Activated CD8-positive, alpha-beta memory T cell treated with anti-CD3 and anti-CD28 coated beads, Interleukin-2, amount 50 U/mL, for 4 hours (primary cell): ENCODE measurements around the gene BRCA2.
A peak's percentile ranks its signal among the peaks of the same experiment; 100 is the strongest.

Source experiments
- DNase-seq: peaks from one replicate; pipeline ENCODE4 v3.0.0-alpha.2; 2020

The BRCA2 gene, protein sequence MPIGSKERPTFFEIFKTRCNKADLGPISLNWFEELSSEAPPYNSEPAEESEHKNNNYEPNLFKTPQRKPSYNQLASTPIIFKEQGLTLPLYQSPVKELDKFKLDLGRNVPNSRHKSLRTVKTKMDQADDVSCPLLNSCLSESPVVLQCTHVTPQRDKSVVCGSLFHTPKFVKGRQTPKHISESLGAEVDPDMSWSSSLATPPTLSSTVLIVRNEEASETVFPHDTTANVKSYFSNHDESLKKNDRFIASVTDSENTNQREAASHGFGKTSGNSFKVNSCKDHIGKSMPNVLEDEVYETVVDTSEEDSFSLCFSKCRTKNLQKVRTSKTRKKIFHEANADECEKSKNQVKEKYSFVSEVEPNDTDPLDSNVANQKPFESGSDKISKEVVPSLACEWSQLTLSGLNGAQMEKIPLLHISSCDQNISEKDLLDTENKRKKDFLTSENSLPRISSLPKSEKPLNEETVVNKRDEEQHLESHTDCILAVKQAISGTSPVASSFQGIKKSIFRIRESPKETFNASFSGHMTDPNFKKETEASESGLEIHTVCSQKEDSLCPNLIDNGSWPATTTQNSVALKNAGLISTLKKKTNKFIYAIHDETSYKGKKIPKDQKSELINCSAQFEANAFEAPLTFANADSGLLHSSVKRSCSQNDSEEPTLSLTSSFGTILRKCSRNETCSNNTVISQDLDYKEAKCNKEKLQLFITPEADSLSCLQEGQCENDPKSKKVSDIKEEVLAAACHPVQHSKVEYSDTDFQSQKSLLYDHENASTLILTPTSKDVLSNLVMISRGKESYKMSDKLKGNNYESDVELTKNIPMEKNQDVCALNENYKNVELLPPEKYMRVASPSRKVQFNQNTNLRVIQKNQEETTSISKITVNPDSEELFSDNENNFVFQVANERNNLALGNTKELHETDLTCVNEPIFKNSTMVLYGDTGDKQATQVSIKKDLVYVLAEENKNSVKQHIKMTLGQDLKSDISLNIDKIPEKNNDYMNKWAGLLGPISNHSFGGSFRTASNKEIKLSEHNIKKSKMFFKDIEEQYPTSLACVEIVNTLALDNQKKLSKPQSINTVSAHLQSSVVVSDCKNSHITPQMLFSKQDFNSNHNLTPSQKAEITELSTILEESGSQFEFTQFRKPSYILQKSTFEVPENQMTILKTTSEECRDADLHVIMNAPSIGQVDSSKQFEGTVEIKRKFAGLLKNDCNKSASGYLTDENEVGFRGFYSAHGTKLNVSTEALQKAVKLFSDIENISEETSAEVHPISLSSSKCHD (N-terminal part only)

DNA sequence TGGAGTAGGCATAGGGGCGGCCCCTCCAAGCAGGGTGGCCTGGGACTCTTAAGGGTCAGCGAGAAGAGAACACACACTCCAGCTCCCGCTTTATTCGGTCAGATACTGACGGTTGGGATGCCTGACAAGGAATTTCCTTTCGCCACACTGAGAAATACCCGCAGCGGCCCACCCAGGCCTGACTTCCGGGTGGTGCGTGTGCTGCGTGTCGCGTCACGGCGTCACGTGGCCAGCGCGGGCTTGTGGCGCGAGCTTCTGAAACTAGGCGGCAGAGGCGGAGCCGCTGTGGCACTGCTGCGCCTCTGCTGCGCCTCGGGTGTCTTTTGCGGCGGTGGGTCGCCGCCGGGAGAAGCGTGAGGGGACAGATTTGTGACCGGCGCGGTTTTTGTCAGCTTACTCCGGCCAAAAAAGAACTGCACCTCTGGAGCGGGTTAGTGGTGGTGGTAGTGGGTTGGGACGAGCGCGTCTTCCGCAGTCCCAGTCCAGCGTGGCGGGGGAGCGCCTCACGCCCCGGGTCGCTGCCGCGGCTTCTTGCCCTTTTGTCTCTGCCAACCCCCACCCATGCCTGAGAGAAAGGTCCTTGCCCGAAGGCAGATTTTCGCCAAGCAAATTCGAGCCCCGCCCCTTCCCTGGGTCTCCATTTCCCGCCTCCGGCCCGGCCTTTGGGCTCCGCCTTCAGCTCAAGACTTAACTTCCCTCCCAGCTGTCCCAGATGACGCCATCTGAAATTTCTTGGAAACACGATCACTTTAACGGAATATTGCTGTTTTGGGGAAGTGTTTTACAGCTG lies at the start of gene BRCA2, which contains the start of gene ZAR1L:
BRCA2 (plus strand) TSS at position 271 of the 790 bp plus-strand sequence. CDS start 953 bp downstream, outside the sequence.
ZAR1L (minus strand) TSS at position 126 of the 790 bp plus-strand sequence. CDS start 3,438 bp downstream, outside the sequence.
- DNase-seq: peak; percentile 85

DNA sequence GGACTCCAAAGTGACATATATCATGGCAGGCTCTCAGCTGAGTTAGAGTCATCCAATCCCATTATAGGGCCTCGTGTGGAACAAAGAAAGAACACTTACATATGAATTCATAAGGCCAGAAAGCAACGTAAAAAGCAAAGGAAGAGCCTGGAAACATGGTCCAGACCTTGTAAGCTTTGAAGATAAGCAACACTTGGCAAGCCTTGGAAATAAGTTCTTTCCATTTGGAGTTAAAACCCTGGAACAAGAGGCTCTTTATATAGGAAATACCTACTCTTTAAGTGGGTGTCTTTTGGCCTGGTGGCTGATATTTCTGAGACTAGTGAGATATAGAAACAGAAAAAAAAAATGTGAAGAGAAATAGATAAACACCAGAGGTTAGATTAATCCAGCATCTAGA lies 49.6 kb upstream of the BRCA2 start:
- DNase-seq: no peak

DNA sequence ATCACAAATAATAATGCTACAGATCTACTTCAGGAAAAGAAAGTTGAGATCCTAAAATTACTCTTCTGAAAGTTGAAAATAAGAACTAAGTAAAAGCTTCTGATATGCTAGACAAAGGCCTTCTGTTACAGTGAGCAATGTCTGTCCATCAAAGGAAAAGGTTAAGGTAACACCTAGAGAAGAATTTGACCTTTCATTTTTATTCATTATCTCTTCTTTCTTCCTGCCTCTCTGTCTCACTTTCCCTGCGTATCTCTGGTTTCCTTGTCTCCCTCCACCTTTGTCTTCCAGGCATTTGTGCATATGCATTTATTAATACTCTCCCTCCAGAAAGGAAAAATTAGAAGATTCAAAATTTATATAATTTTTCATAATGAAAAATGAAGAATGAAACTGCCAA lies 49.2 kb upstream of the BRCA2 start:
- DNase-seq: no peak

DNA sequence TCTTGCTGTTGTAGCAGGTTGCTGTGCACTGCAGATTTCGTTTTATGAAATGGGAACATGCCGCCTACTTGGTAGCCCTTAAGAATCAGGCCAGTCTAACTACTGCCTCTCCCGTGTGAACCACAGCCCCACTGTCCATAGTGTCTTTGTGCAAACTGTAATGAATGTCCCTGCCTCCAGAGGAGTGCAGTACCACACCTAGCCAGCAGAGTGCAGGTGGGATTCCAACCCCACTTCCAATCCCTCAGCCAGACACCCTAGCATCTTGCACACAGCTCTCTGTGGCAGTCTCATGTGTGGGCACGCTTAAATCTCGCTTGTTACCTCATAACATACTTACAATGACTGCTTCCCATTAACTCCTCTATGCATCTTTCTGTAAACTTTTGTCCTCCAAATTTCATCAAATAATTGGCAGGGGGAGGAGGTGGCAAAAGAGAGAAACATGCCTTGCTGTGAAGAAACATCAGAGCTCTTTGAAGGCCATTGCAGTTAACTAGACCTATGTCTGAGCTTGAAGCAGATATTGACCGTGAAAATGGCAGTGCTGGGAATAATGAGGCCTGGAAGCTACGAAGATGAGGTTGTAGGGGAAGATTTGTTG lies 47.4 kb upstream of the BRCA2 start:
- peak; percentile 52 for DNase-seq

DNA sequence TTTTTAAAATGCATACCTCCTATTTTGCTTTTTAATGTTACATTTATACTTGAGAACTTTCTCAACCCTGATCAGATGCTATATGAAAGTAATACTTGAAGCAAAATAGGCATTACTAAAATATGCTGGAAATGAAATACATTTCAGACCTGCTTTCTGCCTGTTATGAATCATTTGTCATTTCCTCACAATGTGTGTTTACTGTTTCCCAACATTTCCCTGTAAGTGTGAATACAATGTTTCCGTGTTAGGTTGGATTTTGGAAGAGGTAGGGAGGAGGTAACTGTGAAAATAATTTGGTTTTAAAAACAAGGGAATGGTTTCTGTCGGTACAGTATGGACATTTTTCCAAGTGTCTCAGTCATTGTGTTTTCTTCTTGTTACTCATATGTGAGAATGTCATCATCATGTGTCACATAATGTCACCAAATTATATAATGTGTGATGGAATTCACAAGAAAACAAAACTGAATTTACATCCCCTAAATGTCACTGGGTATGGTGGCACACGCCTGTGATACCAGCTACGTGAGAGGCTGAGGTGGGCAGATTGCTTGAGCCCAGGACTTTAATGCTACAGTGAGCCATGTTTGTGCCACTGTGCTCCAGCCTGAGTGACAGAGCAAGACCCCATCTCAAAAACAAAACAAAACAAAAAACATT lies 43.2 kb upstream of the BRCA2 start:
- DNase-seq: no peak

DNA sequence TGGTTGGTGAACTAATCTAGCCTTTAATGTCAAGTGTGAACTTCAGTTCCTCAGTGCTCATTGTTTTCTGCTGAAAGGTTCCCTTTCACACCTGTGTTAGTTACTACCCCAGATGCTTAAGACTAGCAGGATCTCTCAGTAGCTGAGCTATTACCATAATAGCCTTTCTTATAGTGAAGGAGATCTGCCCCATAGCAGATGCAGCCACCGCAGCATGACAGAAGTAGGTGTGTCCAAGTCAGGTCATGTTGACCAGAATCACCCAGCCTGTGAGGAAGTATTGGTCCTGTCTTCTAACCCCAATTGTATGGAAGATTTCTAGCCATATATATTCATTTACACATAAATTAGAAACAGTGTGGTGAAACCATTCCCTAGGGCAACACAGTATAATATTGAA lies 37.5 kb upstream of the BRCA2 start:
- DNase-seq: no peak

DNA sequence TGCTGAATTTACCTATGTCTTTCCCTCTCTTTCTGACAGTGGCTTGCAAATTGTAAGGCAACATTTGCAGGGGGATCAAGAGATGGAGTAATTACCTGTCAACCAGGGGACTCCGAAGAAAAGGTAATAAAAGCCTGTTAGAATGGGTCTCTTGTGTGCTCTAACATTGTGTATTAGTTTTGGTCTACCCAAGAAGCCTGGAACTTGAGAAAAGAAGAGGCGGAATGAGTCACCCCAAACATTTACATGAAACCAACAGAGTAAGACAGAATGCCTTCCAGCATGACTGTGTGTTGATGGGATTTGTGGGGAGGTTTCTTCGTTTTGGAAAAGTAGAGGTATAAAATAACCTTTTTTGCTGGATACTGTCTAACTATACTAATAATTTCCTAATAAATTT lies 36.9 kb upstream of the BRCA2 start:
- no peak for DNase-seq

DNA sequence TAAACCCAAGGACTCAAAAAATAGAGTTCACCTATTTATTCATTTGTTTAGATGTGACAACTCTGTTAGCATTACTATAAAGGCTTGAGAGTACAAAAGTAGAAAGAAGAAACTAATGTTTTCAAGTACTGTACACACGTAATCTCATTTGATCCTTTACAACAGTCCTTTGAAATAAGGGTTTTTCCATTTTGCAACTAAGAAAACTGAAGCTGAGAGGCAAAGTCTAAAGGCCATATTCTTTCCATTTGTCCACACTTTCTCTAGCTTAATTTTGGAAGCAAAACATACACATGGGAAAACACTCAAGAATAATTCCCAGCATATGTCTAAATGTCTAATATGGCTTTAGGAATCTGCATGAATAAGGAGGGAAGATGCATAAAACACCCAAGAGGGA lies 34.2 kb upstream of the BRCA2 start:
- DNase-seq: no peak

DNA sequence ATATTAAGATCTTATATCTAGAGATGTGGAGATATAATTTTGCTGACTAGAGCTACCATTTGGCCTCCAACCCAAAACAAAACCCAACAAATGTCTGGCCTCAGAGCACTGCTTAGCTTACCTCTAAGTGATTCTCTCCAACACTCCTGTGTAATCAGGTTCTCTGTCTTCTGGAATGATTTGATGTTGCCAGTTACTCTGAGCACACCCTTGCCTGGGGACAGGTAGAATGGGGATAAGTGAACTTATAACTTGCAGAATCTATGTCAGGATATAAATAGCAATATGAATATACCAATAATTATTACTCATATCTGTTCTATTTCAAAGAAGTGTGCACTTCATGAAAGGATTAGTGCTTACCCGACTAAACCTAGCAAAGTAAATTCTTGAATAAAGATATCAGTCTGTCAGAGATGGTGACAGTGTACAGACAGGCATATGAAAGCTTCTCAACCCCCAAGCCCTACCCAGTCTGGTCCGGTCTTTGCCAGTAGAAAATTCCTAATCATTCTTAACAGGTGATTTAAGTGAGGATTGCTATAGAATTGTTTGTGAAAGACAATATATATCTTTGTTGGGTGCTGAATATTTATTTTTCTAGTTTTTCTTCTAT lies 33.1 kb upstream of the BRCA2 start:
- DNase-seq: no peak

DNA sequence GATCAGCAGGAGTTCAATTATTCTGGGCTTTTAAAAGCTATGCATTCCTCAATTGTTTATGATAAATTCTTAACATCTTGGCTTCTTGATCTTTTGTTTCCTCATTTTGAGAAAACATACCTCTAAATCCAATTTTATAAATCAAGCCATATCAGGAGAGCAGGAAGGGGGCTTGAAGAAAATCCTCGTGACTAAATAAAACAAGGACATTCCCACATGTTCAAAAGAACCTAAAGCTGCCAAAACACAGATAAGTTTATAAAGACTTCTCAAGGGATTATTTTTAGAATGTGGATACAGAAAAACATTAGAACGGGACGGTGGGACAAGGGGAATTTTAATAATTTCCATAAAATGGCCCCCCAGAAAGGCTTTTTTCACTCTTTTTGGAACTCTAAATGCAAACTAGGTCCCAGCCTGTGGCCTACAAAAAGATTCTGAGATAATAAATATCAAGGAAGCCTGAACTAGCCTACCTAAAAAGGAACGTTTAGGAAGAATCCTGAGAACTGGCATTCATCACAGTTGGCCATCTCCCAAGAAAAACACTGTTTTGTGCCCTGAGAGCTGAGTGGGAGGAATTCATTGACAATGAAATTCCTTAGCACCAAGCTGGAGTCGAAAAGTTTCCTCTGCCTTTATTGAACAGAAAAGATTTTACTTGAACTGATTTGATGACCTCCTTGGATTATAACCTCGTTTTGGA lies 30.2 kb upstream of the BRCA2 start:
- no peak for DNase-seq

DNA sequence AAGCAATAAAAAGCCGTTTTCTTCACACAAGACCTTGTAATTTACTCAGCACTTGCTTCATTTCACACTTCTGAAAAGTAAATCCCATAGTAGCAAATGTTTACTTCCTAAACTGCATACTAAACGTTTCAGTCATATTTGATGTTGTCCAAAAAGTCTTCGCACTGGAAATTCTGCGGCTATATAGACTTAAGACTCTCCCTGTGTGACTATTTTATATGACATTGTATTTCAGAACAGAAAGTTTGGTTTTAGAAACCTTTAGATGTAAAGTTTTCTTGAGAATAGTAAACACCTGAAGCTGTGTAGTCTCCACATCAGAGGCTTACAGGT lies 29.7 kb upstream of the BRCA2 start:
- no peak for DNase-seq

DNA sequence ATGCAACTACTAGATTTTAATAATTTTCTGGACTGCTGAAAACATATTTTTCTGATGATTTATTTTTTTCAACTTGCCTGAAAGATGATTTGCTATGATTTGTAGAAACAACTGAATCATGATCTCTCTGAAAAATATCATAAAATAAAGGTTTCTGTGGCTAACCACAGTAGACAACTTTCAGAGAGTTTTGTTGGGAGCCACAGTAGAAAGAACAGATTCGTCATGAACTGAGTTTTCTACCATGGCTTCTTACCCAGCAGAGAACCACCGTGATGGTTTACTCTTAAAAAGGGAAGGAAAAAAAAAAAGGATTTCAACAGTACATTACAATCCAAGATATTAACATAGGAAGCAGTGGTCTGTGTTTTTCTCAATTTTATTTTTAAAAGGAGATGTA lies 18.1 kb upstream of the BRCA2 start:
- no peak for DNase-seq

DNA sequence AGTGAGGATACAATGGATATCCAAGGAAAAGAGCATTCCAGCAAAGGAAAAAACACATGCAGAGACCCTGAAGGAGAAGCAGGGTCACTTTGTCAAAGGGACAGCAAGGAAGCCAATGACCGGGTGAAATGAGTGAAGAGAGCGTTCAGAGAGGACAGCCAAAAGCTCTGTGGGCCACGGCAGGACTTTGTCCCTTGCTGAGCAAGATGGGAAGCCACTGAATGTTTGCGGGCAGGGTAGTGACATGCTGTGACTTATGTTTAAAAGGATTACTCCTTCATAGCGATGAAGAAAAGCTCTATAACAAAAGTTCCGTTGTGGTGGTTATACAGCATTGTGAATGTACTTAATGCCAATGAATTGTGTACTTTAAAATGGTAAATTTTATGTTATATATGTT lies 16.6 kb upstream of the BRCA2 start:
- DNase-seq: no peak

DNA sequence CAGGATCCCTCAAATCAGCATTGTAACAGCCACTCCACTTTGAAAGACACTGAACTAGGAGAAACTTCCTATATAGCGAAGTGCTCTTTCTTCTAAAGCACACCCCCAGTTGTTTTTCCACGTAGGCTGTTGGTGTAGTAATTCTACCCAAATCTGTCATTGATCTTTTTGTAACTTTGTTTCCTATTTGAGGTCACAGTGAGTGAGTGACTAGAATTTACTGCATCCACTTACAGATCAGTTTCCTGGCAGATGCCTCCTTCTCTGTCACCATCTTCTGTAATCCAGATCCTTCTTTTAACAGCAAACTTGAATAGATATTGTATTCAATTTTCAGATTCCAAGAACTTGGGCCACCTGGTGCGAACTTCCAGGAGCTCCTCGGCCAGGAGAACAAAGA lies 15.4 kb upstream of the BRCA2 start:
- DNase-seq: no peak

DNA sequence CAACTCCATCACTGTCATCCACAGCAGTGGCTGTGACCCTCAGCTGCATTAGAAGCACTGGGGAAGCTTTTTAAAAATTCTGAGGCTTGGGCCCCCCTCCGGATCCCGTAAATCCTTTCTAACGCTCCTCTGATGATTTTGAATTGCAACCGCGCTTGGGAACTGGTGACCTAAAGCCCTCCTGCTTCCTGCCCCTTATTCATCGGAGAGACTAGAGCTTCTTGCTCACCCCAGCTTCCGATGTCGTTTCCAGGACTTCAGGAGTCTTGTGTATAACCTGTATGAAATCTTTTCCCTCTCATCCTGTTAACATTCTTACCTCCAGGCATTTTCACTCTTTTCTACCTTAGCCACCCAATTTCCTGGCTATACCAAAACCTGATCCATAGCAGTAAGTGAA lies 14.9 kb upstream of the BRCA2 start:
- no peak for DNase-seq

DNA sequence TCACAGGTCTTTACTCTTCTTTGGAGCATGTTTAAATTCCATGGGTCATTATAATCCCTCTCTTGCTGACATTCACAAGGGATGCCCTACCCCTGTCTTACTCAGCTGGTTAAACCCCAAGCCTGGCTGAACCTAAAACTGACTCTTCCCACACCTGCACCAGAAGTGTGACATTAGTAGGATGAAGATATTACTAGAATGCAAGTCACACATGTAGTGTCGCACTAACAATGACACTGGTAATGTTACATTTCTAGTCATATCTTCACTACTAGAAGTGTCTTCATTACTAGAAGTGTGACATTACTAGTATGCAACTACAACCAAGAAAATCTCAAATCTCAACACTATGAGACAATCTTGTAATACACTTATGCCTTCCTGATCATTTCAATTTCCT lies 14.4 kb upstream of the BRCA2 start:
- no peak for DNase-seq

DNA sequence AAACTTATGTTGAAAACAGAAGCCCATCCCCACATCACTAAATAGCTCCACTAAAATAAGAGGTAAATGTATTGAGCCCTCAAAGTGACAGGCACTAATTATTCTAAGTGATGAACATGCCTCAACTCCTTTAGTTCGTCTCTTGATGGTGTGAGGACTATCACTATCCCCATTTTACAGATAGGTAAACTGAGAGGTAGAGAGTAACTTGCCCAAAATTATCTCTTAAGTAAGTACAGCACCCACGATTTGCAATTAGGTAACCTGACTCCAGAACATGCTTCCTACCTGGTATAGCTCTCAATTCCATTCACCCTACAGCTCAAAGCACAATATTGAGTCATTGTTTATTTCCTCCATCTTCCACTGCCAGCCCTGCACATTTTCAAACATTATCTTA lies 12.8 kb upstream of the BRCA2 start:
- no peak for DNase-seq

DNA sequence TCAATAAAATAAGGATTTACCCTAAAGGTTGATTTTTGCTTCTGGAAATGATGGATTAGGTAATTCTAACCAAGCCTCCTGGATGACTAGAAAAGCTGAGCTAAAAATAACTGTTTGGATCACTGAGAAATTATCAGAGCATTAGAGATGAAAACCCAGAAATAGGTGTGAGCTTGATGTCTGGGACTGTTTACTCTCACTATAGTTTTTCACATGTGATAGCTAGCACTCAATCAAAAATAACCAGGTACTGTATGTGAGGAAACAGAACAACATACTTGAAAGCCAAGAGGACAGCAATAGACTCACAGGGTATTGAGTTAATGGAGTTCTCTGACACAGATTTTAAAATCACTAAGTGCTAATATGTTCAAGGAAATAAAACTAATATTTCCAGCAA lies 9.7 kb upstream of the BRCA2 start:
- no peak for DNase-seq

DNA sequence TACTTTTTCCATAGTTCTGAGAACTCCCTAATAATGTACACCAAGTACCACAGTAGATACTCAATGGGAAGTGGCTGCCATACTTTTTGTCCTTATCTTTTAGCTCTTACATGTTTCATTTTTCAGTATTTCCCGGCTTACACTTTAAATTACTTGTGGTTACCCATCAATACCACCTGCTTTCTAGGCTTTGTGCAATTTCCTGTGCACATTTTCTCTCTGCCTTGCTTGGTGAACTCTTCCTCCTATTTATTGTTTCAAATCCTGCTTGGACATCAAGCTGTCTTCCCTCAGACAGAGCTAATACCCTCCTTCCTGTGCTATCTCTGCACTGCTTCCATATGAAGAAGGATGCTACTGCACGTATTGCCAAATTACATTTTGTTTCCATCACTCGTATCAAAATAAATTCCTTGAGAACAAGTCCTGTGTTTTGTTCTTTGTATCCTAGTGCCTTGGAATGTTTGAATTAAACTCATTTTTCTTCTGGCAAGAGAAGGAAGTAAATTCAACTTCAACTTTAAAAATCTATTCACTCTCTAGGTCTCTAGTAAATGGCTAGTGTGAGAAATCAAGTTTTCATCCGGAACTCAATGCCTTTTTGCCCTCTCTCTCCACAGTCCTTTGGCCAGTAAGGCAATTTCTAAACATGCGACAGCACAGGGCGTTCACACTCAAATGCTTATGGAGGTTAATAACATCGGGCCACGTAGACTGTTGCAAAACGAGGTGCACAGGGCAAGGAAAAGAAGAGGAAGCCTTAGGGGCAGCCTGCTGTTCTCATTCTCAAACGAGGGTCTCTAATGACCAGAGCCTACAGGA lies 5.8 kb upstream of the BRCA2 start:
- DNase-seq: no peak
